Measurements from ENCODE around the gene NKPD1. TPM values are rescaled to one million over a fixed set of nuclear protein-coding genes. Genes with fewer than 3 reads are reported as not detected.

Gene NKPD1
- total and polyA plus RNA-seq, 2 donors (not counting 3 experiments of a cell fraction or from before 2014, with no cell fraction given), result 0.04 TPM; not detected in 1

GRCh38 chr19:45140533-45140932 lies 20.2 kb downstream of the NKPD1 start:
- Histone ChIP-seq H4K20me1 (replicated peaks; ENCODE audit: control insufficient read depth, extremely low read depth, insufficient read depth, low read length) (no peaks in the 10 kb centered on the region), H3K9me3 (replicated peaks; ENCODE audit: control insufficient read depth, insufficient read depth, low read length) (no peaks in the 10 kb centered on the region), H3K4me2 (ENCODE audit: insufficient read depth, low read length) (no peak overlapping the region), H3K27ac (ENCODE audit: insufficient read depth, low read depth, low read length) (no peak overlapping the region), H3K36me3 (ENCODE audit: control insufficient read depth in 2 of 2, extremely low read depth in 1 of 2, insufficient read depth in 2 of 2, low read length in 2 of 2) (peaks cover 2 to 16% of the 10 kb centered on the region in 2 experiments), H3K4me1 (ENCODE audit: control insufficient read depth, extremely low read depth, insufficient read depth, low read length) (no peaks in the 10 kb centered on the region), H3K4me3 (replicated peaks in 1 of 3; ENCODE audit: insufficient read depth in 1 of 3, low read depth in 1 of 3, low read length in 3 of 3) (no peak overlapping the region), H3K27me3 (ENCODE audit: control insufficient read depth in 2 of 2, insufficient read depth in 2 of 2, low read length in 2 of 2) (no peaks in the 10 kb centered on the region), H3K79me2 (ENCODE audit: control insufficient read depth, insufficient read depth, low read length) (peaks cover 2% of the 10 kb centered on the region), H2AFZ (ENCODE audit: low read depth, low read length) (no peak overlapping the region), H3K9me1 (replicated peaks; ENCODE audit: control insufficient read depth, extremely low read depth, insufficient read depth, low read length) (no peaks in the 10 kb centered on the region), H3K9ac (replicated peaks; ENCODE audit: extremely low read depth, insufficient read depth, low read length) (no peak overlapping the region)
- no peak for TF ChIP-seq MYC (IDR thresholded peaks at IDR 0.05; ENCODE audit: low read depth, low read length)
- no TSS peak for BruUV-seq (replicated peaks)
- ChIA-PET POLR2A (no interaction called here), CTCF (no interaction called here)
- DNase-seq (ENCODE audit: low read depth, low spot score) (no peak), FAIRE-seq (no peak)
- dilution Hi-C loops (cut with MboI; ENCODE audit: extremely low pct_ligation_motif_present, low sequenced_read_pairs), result no loop called here
- intact Hi-C loops (cut with micrococcal nuclease), result no loop called here

DNA sequence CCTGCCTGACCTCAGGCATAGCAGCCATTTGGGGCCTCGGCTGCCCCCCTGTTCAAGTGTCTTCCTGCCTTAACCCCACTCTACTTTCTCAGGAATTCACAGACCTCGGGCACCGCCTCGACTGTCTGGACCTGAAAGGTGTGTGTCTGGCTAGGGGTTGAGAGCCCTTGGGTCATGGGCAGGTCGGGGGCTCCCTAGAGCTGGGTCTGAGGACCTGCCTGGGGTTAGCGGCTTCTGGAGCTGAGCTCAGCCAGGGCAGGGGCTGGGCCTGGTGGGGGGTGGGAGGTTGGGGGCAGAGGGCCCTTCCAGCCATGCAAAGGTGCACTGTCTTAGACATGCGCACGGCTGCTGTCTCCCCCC lies 20.7 kb downstream of the NKPD1 start:
- ChIA-PET CTCF (no interaction called here), POLR2A (no interaction called here)
- no TSS peak for BruUV-seq (replicated peaks)
- Histone ChIP-seq H3K79me2 (ENCODE audit: control insufficient read depth, insufficient read depth, low read length) (peaks cover 2% of the 10 kb centered on the region), H3K9ac (replicated peaks; ENCODE audit: extremely low read depth, insufficient read depth, low read length) (no peak overlapping the region), H2AFZ (ENCODE audit: low read depth, low read length) (no peak overlapping the region), H3K4me1 (ENCODE audit: control insufficient read depth, extremely low read depth, insufficient read depth, low read length) (no peaks in the 10 kb centered on the region), H4K20me1 (replicated peaks; ENCODE audit: control insufficient read depth, extremely low read depth, insufficient read depth, low read length) (no peaks in the 10 kb centered on the region), H3K27me3 (ENCODE audit: control insufficient read depth in 2 of 2, insufficient read depth in 2 of 2, low read length in 2 of 2) (no peaks in the 10 kb centered on the region), H3K4me3 (replicated peaks in 1 of 3; ENCODE audit: insufficient read depth in 1 of 3, low read depth in 1 of 3, low read length in 3 of 3) (no peak overlapping the region), H3K27ac (ENCODE audit: insufficient read depth, low read depth, low read length) (no peak overlapping the region), H3K36me3 (ENCODE audit: control insufficient read depth in 2 of 2, extremely low read depth in 1 of 2, insufficient read depth in 2 of 2, low read length in 2 of 2) (peaks cover 2 to 14% of the 10 kb centered on the region in 2 experiments), H3K9me1 (replicated peaks; ENCODE audit: control insufficient read depth, extremely low read depth, insufficient read depth, low read length) (no peaks in the 10 kb centered on the region), H3K9me3 (replicated peaks; ENCODE audit: control insufficient read depth, insufficient read depth, low read length) (no peaks in the 10 kb centered on the region), H3K4me2 (ENCODE audit: insufficient read depth, low read length) (no peak overlapping the region)
- DNase-seq (ENCODE audit: low read depth, low spot score), result no peak
- no peak for TF ChIP-seq JUN (IDR thresholded peaks at IDR 0.05; ENCODE audit: borderline replicate concordance, insufficient read depth, insufficient read length, low read depth)
- no peak for TF ChIP-seq FOS (IDR thresholded peaks at IDR 0.05; ENCODE audit: borderline replicate concordance, insufficient read depth, low read length)
- FAIRE-seq, result no peak
- dilution Hi-C loops (cut with MboI; ENCODE audit: extremely low pct_ligation_motif_present, low sequenced_read_pairs), result no loop called here
- intact Hi-C loops (cut with micrococcal nuclease), result no loop called here

All from endothelial cell of umbilical vein (primary cell).